ENCODE measurements around the gene C19orf18.
"Not testable (repeated sequence)": the region's sequence is repeated elsewhere in the genome, so short reads cannot be mapped to it uniquely, and the experiment has no call there.

The C19orf18 gene

GRCh38 chr19:57974434-57974833 lies at the start of gene C19orf18:
Gene C19orf18, minus strand, starts transcription at chr19:57974534. Its CDS starts 102 bp downstream, at chr19:57974432.
- DNase-seq (ENCODE audit: low spot score) = no peak

GRCh38 chr19:58022283-58022660 lies 47.9 kb upstream of the C19orf18 start:
- no peak for DNase-seq (ENCODE audit: low spot score)

GRCh38 chr19:58021541-58022282 lies 47.4 kb upstream of the C19orf18 start:
- peak; percentile 68 for DNase-seq (ENCODE audit: low spot score)

GRCh38 chr19:58020129-58020528 lies 45.8 kb upstream of the C19orf18 start:
- no peak for DNase-seq (ENCODE audit: low spot score)

DNA sequence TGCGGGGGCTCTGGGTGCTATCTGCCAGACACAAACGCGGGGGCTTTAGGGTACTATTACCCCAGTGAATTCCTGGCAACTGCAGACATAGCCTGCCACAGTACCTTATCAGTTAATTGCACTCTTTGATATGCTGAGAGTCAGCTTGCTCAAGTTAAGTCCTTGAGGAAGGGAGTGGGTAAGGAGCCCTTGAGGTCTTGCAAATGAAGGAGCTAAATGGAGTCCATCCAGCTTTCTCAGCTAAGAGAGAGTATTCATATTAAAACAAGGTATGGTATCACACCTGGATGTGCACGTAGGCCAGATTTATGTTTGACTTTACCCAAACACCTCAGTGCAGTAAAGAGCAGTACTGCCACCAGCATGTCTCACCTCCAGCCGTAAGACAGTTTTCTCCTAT lies 39.8 kb upstream of the C19orf18 start:
- no peak for DNase-seq (ENCODE audit: low spot score)

- no peak for DNase-seq (ENCODE audit: low spot score)
Measured at GRCh38 chr19:58010507-58010906, 36.2 kb upstream of the C19orf18 start.

GRCh38 chr19:58009666-58010301 lies 35.5 kb upstream of the C19orf18 start:
- peak; percentile 75 for DNase-seq (ENCODE audit: low spot score)

GRCh38 chr19:58009301-58009665 lies 34.9 kb upstream of the C19orf18 start:
- no peak for DNase-seq (ENCODE audit: low spot score)

GRCh38 chr19:58008877-58009276 lies 34.5 kb upstream of the C19orf18 start:
- not testable (repeated sequence) for DNase-seq (ENCODE audit: low spot score)

DNA sequence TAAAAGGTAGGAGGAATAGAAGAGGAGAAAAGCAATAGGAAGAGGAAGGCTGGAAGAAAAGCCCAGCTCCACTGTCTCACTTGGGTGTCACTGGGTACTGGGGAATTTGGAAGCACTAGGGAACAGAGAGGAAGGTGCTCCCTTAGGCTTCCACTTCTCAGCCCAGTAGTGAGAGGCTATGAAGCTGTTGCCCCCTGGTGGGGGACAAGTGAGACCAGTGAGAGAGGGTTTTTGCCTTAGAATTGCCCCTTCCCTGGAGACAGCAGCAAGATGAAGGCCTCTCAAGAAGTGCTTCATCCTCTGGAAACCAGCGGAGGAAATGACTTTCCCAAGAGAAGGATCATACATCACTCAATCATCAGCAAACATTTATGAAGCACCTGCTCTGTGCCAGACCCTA lies 33.0 kb upstream of the C19orf18 start:
- no peak for DNase-seq (ENCODE audit: low spot score)

- no peak for DNase-seq (ENCODE audit: low spot score)
Measured at GRCh38 chr19:58003174-58003828, 29.0 kb upstream of the C19orf18 start.

DNA sequence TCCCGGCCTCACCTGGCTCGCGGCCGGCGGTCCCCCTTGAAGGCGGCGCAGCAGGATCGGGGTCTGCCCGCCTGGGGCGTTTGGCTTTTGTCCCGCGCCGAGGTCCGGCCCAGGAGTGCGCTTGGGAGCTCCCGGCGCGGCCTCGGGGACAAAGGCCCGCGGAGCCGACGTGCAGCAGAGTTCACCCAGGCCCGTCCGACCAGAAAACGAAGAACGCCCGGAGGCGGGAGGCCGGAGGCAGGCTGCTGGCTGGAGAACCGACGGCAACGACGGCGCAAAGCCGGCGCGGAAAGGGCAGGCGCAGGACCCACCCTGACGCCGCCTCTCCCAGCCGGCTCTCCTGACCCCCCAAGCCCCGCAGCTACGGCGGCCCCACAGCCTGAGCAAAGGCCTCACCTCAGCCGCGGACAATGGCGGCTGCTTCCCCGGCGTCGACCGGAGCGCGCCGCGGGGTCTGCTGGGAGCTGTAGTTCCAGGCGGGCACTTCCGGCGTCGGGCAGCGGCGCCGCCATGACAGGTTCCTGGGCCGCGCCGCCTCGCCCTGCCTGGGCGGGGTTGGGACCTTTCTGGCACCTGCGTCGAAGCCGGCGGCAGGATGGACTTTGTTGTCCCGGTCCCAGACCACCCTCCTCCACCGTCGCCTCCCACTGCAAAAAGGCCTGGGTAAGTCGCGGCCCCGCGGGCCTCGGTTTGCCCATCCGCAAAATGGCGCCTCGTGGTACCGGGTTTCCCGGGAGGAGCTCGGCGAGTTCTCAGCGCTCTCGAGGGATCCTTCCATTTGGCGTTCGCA lies 28.2 kb upstream of the C19orf18 start, which contains the start of gene ZNF606:
Gene ZNF606, minus strand, starts transcription at position 437 of the 790 bp plus-strand sequence. CDS start 1,501 bp downstream, outside the sequence.
- DNase-seq (ENCODE audit: low spot score) = peak; percentile 93

DNA sequence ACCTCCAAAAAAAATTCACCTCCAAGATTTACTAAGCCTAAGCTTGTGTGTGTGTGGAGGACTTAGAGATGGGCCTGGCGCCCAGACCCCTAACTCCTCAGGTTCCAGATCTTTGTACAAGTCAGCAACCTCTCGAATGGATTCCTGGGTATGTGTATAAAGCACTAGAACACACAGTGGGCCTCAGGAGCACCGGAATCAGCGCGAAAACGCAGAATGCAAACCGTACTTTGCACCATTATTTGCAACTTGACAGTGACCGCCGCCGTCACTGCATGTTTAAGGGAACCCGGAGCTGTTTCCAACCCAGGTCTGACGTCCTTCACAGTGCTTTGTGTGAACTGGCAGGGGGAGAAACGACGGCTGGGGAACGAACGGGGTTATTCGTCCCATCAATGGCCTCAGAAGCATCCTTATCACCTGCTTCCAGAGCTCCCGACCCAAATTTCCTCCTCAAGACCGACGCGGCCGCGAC lies 27.6 kb upstream of the C19orf18 start:
- peak; percentile 31 for DNase-seq (ENCODE audit: low spot score)

DNA sequence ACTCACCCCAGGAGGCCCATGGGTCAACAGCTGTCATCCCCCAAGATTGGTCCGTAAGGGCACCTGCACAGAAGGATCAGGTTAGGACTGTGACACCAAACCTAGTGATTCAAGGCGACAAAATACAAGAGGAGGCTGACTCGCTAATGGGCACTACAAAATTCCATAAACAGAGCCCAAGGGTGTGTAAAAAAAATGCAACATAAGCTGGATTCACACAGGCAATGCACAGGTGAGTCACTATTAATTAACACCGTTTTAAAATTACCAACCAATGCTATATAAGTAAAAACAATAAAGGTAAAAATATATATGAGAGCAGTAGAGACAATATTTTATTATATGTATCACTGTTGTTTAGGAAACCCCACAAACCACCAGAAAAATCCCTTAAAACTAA lies 26.3 kb upstream of the C19orf18 start:
- no peak for DNase-seq (ENCODE audit: low spot score)

GRCh38 chr19:57992841-57993240 lies 18.5 kb upstream of the C19orf18 start:
- DNase-seq (ENCODE audit: low spot score) = no peak

GRCh38 chr19:57978586-57979289 lies 4.4 kb upstream of the C19orf18 start:
- no peak for DNase-seq (ENCODE audit: low spot score)

GRCh38 chr19:57964761-57965160 lies 9.6 kb downstream of the C19orf18 start:
- DNase-seq (ENCODE audit: low spot score) = no peak

DNA sequence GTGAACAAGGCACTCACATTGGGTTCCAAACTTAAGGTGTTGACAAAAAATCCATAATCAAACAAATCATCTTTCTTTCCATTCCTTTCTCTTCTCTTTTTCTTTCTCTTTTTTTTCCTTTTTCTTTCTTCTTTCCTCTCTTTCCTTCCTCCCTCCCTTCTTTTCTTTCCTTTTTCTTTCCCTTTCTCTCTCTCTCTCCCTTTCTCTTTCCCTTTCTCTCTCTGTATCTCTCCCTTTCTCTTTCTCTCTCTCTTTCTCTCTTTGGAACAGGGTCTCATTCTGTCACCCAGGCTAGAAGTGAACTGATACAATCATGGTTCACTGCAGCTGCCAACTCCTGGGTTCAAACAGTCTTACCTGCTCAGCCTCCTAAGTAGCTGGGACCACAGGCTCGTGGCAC lies 12.5 kb downstream of the C19orf18 start:
- no peak for DNase-seq (ENCODE audit: low spot score)

DNA sequence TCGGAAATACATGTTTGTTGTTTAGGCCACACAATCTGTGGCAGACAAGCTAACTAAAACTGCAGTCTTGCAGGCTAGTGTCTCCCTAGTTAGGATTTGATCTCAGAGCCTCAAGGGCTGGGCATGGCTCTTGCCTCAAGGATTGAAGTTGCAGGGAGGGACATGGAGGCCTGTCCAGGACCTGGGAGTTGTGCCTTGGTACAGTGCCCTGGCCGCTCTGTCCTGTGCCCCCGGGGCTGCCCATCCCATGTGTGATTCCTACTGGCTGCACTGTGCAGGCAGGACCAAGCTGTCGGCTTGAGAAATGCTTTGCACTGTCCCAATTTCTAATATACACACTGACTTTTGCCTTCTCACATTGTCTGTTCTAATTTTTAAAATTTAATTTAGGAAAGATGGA lies 19.3 kb downstream of the C19orf18 start:
- no peak for DNase-seq (ENCODE audit: low spot score)

GRCh38 chr19:57949702-57950101 lies 24.6 kb downstream of the C19orf18 start:
- no peak for DNase-seq (ENCODE audit: low spot score)

GRCh38 chr19:57949296-57949695 lies 25.0 kb downstream of the C19orf18 start:
- no peak for DNase-seq (ENCODE audit: low spot score)
